Measurements from ENCODE around the gene ZNF581.

Gene ZNF581

GRCh38 chr19:55681131-55682092 lies 38.0 kb downstream of the ZNF581 start:
- DNase-seq: no peak

- no peak for DNase-seq
These were observed 40.2 kb downstream of the ZNF581 start for GRCh38 chr19:55683449-55684261.

GRCh38 chr19:55684946-55685681 lies 41.7 kb downstream of the ZNF581 start:
- no peak for DNase-seq

GRCh38 chr19:55685776-55686175 lies 42.3 kb downstream of the ZNF581 start:
- no peak for DNase-seq

- no peak for DNase-seq
These were observed 43.0 kb downstream of the ZNF581 start for GRCh38 chr19:55686311-55687050.

- no peak for DNase-seq
These were observed 44.1 kb downstream of the ZNF581 start for GRCh38 chr19:55687281-55688201.

- no peak for DNase-seq
These were observed 45.2 kb downstream of the ZNF581 start for GRCh38 chr19:55688422-55689218.

- DNase-seq: no peak
These were observed 46.1 kb downstream of the ZNF581 start for GRCh38 chr19:55689411-55690108.

- DNase-seq: no peak
These were observed 46.8 kb downstream of the ZNF581 start for GRCh38 chr19:55690109-55690768.

- DNase-seq: no peak
These were observed 47.5 kb downstream of the ZNF581 start for GRCh38 chr19:55690769-55691545.

- DNase-seq: no peak
These were observed 48.4 kb downstream of the ZNF581 start for GRCh38 chr19:55691561-55692481.

- DNase-seq: no peak
These were observed 49.2 kb downstream of the ZNF581 start for GRCh38 chr19:55692681-55693081.

- no peak for DNase-seq
These were observed 50.0 kb downstream of the ZNF581 start for GRCh38 chr19:55693336-55693974.

- no peak for DNase-seq
These were observed 50.8 kb downstream of the ZNF581 start for GRCh38 chr19:55694241-55694655.

- no peak for DNase-seq
These were observed 51.4 kb downstream of the ZNF581 start for GRCh38 chr19:55694656-55695491.
